NCI-H446 (cell line): ENCODE data around the gene SUMO3.
"Not testable (repeated sequence)": the region's sequence is repeated elsewhere in the genome, so short reads cannot be mapped to it uniquely, and the experiment has no call there.

Source experiments
- DNase-seq, 2 experiments: peaks; one replicate each; lab custom pipeline; 2025; lab: John Stamatoyannopoulos, UW

Gene SUMO3

DNA sequence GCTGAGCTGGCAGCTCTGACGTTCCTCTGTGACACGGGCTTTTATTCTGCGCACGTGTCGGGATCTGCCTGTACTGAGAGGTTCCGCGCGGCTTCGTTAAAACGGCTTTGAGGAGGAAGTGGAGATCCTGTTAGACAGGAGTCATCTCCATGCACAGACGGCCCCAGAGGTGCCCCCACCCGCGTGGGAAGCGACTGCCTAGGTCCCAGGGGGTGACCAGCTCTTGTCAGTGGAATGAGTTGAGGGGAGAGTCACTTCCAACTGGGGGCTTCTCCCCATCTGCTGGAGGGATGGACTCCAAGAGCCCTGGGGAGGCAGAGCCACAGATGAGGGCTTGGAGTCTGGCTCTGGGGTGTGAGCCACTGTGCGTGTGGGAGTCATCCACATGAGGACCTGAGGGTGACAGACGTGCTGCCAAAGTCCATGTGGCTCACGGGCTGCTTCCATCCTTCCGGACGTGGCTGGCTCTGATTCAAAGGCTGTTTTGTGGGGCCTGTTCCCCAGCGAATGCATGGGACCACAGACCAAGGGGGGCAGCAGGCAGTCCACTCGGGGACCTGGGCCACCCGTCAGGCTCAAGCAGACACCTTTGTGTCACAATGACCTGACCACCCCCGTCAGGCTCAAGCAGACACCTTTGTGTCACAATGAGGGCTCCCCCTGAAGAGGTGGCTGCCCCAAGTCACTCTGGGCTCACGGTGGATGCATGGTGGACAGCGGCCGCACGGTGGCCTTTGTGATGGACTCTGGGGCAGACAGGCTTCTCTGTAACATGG, 28.8 kb upstream of the SUMO3 start:
- DNase-seq, result no peak

DNA sequence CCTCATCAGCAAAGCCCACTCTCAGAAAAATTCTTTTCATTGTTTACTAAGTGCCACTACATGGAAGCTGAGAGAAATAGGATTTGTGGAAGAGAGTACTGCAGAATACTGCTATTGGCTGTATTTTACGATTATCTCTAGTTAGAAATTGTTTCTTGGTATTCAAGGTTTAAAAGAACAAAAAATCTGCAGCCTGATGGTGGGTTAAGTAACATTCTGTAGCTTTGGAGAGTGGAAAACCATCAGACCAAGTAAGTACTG, 28.3 kb upstream of the SUMO3 start:
- no peak for DNase-seq

DNA sequence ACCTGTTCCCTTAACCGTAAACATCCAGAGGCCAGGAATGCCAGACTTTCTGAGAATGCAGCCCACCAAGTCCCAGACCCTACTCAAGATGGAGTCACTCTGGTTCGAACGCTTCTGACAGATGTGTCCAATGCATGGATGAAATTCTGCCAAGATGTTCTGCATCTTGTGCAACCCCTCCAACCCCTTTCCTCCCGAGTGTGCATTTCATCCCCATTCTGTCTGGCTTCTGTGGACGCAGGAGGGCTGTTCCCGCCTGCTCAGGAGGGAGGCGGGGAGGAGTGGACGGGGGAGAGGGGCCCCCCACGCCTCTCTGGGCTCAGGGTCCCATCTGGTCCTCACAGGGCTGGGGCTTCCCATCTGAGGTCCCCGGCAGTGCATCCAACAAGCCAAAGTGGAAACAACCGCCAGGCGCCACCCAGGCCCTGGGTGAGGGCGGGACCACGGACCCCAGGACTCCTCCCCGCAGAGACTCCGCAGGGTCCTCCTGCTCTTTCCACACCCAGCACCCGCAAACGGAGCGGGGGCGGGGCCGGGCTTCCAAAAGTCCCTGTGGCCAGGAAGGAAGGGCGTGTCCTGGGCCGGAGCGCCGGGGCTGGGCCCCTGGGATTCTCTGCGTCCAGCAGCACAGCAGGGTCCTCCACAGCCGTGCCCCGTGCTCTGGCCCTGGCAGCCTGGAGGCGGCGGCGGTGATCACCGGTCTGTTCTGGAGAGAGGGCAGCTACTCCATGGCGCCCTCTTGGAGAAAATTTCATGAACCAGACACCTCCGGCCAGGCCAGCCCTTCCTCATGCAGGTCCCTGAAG, 27.8 kb upstream of the SUMO3 start:
- DNase-seq, result no peak

DNA sequence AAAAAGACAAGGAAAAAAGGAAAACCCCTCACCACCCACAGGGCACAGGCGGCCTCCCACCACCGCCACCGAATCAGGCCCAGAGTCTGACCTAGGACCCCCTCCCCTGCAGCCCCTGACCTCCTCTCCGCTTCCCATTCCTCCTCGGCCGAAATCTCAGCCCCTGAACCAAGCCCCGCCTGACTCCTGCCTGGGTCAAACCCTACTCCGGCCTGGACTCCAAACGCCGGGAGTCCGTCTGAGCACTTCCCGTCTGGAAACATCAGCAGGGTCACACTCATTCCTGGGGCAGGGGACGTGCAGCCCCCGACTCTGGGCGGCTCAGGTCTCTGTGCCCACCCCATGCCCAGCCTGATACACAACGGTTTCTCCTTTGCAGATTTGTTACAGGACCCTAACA, 26.4 kb upstream of the SUMO3 start:
- no peak for DNase-seq

DNA sequence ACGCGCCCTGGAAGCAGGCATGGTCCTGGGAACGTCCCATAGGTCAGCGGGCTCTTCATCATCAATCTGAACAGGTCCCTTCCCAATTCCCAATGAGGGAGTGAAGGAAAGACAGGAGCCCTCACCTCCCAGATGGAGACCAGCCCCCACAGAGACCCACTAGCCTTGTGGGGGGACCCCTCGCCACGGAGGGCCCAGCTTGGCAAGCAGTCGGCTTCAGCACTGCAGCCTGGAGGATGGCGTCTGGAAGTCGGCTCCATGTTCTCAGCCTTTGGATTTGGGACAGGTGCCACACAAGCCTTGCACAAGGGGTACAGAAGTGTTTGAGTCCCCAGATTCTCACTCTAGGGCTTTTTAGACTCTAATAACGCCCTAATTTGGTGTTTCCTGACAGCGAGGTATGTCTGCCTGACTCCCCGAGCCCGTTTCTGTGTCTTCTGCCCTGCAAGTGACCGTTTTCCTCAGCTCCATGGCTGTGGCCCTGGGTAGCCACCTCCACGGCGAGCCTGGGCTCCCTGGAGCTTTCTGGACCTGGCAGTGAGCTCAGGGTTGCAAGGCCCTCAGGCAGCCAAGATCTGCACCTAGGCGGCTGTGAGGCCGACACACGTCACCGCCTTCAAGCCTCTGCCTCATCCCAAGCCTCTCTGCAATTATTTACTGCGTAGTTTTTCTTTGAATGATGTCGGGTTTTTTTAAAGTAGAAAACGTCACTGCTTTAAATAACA, 25.0 kb upstream of the SUMO3 start:
- no peak for DNase-seq

DNA sequence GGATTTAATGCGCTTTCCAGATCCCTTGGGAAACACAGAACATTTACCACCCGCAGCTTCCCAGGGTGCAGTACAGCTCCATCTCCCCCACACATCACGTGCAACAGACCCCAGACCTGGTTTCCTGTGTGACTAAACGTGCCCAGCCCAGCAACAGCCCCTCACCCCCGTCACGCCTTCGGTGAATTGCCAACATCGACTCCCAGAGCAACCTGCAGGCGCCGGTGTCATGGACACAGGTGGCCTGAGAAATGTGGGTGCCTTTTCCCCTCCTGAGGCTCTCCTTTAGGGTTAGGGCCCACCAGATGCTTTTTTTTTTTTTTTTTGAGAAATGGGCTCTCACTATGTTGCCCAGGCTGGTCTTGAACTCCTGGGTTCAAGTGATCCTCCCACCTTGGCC, 24.2 kb upstream of the SUMO3 start:
- DNase-seq, result no peak

DNA sequence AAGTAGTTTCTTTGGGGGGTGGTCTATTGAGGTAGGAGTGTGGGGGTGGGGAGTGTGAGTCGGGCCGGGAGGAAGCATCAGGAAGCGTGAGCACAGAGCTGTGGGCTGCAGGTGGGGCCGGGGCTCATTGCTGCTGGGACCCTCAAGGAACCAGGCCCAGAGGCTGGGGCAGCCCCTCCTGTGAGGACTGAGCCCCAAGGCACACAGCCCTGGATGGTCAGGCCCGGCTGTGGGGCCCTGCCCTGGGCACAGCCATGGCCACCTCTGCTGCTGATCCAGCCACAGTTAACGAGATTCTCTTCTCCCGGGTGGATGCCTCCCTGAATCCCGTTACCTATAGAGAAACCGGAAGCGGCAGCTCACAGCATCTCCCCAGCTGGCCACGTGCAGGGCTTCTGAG, 22.9 kb upstream of the SUMO3 start:
- no peak for DNase-seq

DNA sequence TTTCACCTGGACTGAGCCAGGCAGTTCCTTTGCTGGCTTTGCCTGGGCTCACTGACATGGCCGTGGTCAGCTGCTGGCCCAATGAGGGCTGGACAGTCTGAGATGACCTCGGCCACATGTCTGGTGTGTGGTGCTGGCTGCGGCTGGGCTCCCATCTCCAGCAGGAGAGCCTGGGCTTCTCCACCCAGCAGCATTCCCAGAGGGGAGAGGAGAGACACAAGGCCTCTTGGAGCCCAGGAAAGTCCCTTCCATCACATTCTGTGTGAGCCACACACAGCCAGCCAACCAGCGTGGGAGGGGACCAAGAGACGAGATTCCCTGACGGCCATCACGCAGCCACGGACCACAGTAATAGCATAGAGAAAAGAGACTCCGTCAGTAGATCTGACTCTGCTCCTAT, 21.1 kb upstream of the SUMO3 start:
- no peak for DNase-seq

DNA sequence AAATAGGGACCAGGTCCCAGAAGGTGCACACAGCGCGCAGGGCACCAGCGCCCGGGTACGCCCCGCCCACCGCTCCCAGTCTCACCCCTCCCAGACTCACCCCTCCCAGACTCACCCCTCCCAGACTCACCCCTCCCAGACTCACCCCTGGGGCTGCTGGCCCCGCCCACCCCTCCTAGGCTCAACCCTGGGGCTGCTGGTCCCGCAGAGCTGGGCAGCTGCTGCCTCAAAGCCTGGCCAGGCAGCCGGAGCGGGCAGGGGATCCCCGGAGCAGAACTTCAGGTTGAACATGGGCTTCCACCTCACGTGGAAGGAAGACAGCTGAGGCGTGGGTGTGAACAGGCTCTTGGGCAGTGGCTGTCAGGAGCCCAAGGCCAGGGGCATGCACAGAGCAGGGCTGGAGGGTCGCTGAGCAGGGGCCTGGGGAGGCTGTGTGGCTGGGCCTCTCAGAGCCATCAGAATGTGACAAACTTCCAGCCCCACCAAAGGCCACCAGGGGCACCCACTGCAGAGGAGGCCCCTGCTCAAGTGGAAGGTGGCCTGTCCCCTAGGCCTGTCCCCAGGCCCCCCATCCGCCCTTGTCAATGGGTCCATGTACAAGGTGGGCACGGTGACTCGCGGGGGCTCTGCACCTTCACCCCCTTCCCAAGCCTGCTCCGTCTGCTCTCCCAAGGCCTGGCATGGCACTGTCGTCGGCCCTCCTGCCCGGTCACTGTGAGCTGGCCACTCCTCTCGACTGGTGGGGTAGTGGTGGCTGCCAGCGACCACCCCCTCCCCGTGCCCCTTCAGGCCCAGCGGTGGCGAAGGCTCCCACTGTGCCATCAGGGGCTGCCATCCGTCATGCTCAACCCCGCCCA, 20.4 kb upstream of the SUMO3 start:
- no peak for DNase-seq

DNA sequence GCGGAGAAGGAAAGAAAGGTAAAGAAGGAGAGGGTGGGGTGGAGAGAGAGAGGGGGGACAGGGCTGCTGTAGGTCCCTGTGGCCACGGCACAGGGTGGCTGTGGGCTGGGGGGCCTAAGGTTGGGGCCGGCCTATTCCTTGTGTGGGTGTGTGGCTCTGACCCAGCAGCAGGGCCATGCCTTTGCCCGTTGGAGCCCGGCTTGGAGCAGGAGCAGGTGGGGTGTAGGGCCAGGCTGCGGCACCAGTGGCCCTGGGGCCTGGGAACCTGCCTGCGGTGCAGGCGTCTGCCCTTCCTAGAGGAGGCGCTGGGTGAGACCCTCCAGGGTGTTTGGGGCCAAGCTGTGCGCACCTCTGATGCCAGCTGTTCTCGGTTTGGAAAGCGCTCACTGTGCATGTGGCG, 19.7 kb upstream of the SUMO3 start:
- DNase-seq, result no peak

DNA sequence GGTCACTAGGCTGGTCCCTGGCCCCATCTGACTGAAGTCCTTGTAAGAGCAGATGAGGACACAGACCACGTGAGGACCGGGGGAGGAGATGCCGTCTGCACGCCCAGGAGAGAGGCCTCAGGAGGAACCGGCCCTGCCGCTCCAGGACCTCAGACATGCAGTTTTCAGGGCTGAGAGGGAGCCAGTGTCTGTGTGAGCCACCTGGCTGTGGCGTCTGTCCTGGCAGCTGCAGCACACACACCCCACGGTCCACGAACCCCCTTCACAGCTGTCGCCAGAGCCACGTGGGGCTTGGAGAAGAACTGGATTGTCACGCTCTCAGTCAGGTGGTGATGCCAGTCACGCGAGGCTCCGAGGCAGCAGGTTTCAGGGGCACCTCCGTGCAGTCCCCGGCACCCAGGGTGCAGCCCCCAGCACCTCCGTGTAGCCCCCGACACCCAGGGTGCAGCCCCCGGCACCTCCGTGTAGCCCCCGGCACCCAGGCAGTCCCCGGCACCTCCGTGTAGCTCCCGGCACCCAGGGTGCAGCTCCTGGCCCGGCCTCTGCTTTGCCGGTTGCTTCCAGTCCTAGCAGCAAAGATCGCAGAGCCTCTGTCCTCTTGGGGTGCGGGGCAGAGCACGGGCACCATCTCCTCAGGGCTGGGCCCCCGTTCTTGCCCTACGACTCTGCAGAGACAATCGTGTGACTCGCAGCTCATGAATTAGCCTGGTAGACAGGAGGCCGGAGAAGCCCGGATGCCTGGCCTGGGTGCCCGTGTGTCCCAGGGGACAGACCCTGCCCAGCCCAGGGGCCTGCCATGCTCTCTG, 19.0 kb upstream of the SUMO3 start:
- DNase-seq, result no peak

DNA sequence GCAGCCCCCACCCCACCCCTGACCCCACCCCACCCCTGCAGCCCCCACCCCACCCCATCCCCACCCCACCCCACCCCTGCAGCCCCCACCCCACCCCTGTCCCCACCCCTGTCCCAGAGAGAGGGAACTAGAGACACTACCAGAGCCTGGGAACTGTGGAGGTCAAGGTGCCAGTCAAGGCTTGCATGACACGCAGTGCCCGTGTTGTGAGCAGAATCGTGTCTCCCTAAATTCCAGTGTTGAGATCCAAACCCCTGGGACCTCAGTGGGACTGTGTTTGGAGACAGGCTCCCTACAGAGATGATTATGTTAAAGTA, 18.4 kb upstream of the SUMO3 start:
- no peak for DNase-seq

DNA sequence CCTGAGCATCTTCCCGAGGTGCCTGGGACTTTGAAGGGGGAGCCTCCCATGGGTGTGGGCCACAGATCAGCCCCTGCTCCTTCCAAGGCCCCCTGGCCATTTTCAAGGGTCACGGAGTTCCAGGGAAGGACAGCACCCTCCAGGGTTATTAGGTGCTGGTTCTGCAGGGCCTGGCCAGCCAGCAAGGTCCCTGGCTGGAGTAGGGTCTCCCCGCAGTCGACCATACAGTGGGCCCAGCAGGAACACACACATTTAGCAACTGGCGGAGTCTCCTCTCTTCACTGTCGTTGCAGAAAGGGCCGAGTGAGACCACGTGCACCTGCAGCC, 17.7 kb upstream of the SUMO3 start:
- DNase-seq, result no peak

DNA sequence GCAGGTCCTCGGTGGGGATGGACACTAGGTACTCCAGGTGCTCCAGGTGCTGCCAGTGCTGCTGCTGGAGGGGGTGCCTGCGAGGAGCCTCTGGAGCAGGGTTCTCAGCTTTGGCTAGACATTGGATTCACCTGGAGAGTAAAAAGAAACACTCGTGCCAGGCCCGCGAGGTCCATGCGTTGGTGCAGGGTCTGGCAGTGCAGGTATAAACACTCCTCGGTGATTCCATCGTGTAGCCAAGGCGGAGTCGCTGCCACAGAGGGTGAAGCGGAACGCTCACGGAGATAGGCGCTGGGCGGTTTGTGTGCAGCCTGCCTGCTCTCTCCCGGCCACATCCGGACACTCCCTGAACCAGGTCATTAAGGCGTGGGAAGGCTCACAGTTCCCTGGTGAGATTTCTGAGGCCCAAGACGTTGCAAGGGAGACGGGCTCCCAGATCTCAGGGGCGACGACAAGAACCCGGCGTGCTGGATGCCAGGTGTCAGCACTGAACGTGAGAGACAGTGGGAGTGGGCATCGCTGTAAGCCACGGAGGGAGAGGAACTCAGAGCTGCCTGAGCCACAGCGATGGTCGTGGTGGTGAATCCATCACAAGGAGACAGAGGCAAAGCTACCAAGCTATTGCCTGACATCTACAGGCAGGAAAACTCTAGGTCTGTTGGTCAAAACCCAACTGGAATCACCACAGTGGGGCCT, 17.2 kb upstream of the SUMO3 start:
- DNase-seq, result no peak

DNA sequence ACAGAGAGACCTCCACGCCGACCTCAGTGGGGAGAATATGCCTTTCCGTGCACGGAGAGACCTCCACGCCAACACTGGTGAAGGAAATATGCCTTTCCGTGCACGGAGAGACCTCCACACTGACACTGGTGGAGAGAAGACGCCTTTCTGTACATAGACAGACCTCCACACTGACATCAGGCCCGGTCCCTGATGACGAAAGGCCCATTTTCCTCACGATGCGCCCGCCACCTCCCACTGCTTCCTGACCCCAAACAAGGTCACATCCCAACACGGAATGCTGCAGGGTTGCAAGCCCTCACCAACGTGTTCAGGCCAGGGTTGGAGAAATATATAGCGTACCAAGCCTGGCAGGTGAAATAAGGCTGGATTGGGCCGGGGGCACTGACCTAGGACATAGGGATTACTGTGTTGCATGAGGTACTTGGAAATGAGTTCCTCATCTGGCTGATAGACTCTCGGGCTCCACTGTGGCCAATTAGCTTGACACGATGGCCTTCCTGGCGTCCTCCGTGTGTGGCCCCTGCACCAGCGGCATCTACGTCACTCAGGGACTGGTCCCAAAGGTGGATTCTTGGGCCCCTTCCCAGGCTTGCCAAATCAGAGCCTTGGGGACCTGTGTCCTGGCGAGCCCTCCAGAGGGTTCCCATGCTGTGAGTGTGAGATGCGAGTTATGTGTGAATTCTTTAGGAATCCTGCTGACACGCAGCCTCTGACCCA, 16.5 kb upstream of the SUMO3 start:
- DNase-seq, result no peak

DNA sequence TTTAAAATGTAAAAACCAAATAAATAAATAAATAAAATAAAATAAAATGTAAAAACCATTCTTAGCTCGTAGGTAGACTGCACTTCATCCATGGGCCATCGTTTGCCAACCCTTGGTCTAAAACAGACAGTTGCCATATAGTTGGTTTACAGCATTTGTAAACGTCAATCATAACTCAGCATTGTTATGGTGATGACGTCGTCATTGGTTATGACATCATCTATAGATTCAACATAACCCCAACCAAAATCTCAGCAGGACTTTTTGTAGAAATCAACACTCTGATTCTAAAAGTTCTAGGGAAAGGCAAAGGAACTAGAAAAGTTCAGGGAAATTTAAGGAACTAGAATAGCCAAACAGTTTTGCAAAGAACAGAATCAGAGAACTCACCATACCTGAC, 15.8 kb upstream of the SUMO3 start:
- no peak for DNase-seq

DNA sequence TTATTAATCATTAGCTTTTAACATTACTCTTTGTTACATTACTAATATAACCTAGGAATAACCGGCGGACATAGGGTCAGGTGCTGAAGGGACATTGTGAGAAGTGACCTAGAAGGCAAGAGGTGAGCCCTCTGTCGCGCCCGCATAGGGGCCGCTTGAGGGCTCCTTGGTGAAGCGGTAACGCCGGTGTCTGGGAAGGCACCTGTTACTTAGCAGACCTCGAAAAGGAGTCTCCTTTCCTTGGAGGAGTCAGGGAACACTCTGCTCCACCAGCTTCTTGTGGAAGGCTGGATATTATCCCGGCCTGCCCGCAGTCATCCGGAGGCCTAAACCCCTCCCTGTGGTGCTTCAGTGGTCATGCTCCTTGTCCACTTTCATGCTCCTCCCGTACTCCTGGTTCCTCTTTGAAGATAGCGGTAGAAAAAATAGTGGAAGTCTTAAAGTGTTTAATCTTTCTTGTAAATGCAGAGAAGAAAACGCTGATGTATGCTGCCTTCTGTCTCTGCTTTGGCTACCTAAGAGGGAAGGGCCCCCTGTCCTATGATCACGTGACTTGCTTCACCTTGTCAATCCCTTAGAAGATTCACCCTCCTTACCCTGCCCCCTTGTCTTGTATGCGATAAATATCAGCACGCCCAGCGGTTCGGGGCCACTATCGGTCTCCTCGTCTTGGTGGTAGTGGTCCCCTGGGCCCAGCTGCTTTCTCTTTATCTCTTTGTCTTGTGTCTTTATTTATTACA, 14.8 kb upstream of the SUMO3 start:
- not testable (repeated sequence) for DNase-seq

DNA sequence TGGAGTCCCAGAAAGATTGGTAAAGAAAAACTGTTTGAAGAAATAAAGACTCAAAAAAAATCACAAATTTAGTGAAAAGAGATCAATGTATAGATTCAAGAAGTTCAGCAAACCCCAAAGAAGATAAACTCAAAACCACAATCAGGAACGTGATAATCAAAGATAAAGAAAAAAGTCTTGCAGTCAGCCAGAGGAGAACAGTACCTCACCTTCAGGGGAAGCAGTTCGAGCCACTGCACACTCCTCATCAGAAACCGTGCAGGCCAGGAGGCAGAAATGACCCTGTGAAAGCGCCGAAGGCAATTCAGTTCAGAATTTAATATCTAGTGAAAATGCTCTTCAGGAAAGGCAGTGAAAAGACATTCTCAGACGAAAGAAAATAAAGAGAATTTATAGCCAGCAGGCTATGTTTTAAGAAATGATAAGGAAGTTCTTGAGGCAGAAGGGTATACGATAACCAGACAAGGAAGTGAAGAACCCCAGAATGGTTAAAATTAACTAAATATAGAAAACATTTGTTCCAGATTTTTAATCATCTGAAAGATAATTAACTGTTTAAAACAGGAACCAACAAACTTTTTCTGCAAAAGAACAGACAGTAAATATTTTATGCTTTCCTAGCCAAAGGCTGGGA, 13.5 kb upstream of the SUMO3 start:
- no peak for DNase-seq

DNA sequence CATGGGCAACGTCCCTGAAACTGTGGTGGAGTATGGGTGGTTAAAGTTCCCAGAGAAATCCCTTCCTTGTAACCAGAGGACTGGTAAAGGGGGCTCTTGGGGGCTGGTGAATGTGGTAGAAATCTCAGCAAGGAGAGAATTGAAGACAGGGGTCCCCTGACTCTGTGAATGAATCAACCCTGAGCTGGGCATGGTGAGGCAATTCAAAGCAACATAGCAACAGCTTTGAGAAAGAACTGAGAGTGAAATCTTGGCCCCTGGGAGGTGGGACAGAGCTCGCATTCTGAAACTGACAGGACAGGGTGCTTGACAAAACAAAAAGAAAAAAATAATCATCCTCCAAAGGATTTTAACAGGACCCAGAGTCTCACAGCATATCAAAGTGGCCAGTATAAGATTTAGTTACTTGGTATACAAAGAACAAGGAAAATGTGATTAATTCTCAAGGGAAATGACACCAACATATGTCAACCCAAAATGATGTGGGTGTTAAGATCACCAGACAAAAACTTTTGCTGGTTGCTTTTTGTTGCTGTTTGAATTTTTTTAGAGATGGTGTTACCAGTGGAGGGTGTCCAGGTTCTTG, 11.7 kb upstream of the SUMO3 start:
- no peak for DNase-seq
